HG02571 (cell line): ENCODE data around the gene CGRRF1.

ENCODE experiments used
- ATAC-seq: cut with Tn5 transposase; IDR thresholded peaks from one replicate; pipeline ENCODE4 v1.9.1; 2021; ENCODE audit warnings: mild to moderate bottlenecking, moderate library complexity; ENCODE audit not compliant: unreplicated experiment

The CGRRF1 gene, protein sequence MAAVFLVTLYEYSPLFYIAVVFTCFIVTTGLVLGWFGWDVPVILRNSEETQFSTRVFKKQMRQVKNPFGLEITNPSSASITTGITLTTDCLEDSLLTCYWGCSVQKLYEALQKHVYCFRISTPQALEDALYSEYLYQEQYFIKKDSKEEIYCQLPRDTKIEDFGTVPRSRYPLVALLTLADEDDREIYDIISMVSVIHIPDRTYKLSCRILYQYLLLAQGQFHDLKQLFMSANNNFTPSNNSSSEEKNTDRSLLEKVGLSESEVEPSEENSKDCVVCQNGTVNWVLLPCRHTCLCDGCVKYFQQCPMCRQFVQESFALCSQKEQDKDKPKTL

GRCh38 chr14:54509546-54510501 lies at the start of gene CGRRF1:
Gene CGRRF1, plus strand, starts transcription at chr14:54509906. Its CDS starts 54 bp downstream, at chr14:54509960.
- ATAC-seq = peak; percentile 96

- ATAC-seq = no peak
These were observed 47.7 kb upstream of the CGRRF1 start for GRCh38 chr14:54462048-54462447.

DNA sequence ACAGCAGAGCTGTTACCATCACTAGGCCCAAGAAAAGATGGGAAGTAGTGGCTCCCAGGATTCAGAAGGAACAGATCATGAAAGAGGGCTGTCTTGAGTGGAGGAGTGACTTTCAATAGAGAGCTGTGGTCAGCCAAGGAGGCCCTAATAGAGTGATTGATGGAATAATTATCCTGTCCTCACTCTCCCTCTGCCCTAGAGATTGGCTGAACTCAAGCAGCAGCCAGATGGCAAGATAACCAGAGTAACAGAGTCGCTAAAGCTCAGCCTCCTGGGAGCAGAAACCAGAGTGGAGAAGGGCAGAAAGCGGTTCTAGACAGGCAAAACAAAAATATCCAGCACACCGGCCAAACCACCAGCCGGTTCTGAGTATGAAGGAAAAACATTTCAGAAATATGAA lies 44.1 kb upstream of the CGRRF1 start:
- no peak for ATAC-seq

- ATAC-seq = no peak
These were observed 42.4 kb upstream of the CGRRF1 start for GRCh38 chr14:54467280-54467679.

- ATAC-seq = no peak
These were observed 39.0 kb upstream of the CGRRF1 start for GRCh38 chr14:54470701-54471100.

GRCh38 chr14:54471641-54472040 lies 38.1 kb upstream of the CGRRF1 start:
- ATAC-seq = no peak

- no peak for ATAC-seq
These were observed 37.4 kb upstream of the CGRRF1 start for GRCh38 chr14:54472315-54472714.

DNA sequence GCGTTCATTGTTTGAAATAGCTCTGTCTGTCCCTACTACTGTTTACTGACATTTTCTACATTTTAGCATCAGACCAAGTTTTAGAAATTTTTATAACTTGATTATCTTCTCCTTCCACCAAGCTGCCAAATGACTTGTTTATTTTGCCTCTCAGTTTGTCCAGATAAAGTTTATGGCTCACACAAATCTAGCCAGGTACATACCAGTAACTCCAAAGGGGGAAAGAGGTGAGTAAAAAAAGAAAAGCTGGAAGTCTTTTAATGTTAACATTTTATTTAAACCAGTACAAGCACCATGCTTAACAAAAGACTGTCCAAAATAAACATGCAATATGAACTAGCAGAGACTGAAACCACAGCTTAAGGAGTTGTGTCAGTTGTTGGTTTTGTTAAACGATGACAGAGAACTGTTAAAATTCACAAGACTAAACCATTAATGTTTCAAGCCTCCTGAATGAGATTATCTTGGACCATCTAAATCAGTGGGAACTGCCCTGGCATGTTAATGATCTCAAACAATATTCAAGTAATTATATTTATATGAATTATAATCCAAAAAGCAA lies 35.4 kb upstream of the CGRRF1 start:
- no peak for ATAC-seq

DNA sequence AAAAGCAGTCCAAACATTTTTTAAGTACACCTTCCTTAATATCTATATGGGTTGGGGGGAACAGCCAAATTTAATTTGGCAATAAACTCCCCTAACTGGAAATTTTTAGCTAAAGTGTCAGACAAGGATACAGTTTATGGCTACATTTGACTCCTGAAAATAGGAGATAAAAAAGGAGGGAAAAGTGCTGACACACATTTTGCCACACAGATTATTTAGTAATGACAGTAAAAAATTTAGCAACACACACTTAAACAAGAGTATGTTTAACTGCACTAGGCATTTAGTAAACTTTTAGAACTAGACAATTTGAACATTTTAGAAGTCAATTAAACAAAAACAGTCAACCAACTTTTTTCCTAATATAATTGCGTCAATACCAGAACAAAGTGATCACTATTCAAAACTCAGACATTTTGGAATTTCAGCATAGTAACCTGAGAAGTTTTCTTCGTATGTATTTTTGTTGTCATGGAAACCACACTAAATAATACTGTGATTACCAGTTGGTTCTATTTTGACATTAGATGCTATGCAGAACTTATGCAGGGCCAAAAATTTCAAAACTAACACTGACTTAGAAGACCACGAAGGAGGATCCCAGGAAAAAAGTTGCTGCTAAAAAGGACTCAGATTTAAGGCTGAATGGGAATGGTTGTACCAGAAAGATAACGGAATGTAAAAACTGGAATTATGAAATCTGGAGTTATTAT lies 34.4 kb upstream of the CGRRF1 start:
- ATAC-seq = no peak

DNA sequence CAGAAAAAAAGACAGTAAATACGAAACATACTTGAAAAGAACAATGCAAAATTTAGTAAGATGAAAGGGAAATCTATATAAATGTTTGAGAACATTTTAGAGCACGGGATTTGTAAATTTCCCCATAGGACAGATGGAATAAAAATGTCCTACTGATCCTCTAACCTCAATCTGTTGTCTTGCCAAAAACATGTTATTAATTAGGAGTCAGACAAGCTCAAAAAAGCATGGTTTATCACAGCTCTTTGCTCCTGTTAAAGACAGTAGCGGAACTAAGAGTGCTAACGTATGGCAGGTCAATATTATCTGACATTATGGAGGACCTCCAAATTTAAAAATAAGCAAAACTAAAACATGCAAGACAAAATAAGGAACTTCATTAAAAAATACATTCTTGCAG lies 33.8 kb upstream of the CGRRF1 start:
- ATAC-seq = no peak

GRCh38 chr14:54478636-54479215 lies 31.0 kb upstream of the CGRRF1 start:
- ATAC-seq = no peak

DNA sequence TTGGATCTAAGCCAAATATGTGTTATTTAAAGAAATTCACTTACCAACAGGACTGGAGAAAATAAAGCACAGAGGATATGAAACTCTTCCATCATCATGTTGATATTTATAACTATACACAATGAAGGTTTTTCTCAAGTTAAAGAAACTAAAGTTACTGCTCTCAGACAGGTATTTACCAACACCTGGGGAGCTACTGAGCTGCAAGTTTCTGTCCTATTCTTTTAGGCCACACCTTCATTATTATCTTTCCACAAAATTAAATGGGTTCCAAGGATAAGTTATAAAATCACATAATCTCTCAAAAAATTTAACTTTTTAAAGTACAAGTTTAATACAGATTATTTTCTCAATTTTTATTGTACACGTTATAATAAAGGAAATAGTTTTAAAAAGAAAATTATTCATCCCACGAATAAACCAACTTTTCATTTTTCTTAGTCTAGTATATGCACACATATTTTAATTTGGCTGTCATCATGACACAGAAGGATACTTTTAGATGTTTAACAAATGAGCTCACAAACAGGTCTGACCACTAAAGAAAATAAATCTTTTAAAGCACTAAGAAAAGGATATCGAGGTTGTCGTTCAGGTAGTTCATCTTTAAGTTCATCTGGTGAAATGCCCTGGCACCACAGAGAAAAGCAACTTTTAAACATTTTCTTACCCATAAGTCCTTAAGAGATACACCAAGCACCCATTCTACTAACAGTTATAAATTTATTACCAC lies 28.7 kb upstream of the CGRRF1 start:
- no peak for ATAC-seq

GRCh38 chr14:54481695-54482094 lies 28.0 kb upstream of the CGRRF1 start:
- ATAC-seq = no peak

- ATAC-seq = no peak
These were observed 26.5 kb upstream of the CGRRF1 start for GRCh38 chr14:54483073-54483745.

- no peak for ATAC-seq
These were observed 25.9 kb upstream of the CGRRF1 start for GRCh38 chr14:54483846-54484245.

GRCh38 chr14:54486685-54487084 lies 23.0 kb upstream of the CGRRF1 start:
- no peak for ATAC-seq

DNA sequence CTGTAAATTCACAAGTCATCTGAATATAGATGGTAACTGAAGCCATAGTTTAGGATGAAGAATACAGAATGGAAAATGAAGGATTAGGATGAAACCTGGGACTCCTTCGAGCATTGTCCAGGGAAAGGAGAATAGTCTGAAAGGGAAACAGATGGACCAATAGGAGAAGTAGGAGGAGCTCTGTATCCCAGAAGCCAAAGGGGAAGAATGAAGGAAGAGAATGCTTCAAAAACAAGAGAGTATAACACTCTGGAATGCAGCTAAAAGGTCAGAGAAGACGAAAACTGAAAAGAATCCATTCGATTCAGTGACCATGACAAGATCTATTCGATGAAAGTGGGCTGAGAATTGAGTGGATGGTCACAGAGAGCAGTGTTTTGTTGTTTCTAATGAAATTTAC lies 21.9 kb upstream of the CGRRF1 start:
- ATAC-seq = no peak

GRCh38 chr14:54488318-54488645 lies 21.4 kb upstream of the CGRRF1 start:
- no peak for ATAC-seq

GRCh38 chr14:54488646-54489317 lies 20.9 kb upstream of the CGRRF1 start, which contains the start of gene GMFB:
Gene GMFB, minus strand, starts transcription at chr14:54488980. Its CDS starts 53 bp downstream, at chr14:54488927.
- ATAC-seq = peak; percentile 92
